ENCODE data around the gene NTM.

DNA sequence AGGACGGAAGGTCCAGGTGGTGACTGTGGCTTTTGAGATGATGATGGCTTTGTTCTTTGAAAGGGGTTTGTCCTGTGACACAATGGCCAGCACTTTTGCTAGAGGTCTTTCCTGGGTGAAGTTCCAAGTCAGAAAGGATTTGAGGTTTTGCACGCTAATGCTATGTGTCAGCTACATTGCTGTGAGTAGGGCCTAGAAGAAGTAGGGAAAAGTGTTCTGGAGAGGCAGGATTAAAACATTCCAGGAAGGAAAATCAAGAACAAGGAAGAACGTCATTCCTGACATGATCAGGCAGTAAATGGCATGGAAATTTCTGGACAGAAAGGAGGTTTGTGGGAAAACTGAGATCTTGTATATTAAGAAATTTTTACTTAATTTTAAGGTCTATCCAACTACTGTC, 290.7 kb downstream of the NTM start:
- TF ChIP-seq, protein P1, sequence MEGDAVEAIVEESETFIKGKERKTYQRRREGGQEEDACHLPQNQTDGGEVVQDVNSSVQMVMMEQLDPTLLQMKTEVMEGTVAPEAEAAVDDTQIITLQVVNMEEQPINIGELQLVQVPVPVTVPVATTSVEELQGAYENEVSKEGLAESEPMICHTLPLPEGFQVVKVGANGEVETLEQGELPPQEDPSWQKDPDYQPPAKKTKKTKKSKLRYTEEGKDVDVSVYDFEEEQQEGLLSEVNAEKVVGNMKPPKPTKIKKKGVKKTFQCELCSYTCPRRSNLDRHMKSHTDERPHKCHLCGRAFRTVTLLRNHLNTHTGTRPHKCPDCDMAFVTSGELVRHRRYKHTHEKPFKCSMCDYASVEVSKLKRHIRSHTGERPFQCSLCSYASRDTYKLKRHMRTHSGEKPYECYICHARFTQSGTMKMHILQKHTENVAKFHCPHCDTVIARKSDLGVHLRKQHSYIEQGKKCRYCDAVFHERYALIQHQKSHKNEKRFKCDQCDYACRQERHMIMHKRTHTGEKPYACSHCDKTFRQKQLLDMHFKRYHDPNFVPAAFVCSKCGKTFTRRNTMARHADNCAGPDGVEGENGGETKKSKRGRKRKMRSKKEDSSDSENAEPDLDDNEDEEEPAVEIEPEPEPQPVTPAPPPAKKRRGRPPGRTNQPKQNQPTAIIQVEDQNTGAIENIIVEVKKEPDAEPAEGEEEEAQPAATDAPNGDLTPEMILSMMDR (IDR thresholded peaks at IDR 0.05; ENCODE audit: low read length) = no peak
- TF ChIP-seq EZH2 (IDR thresholded peaks at IDR 0.05; ENCODE audit: borderline replicate concordance, low read length) = no peak

Measured in OCI-LY1 (cell line).